HG03196 (cell line): ENCODE measurements around the gene ZNF253.
"Not testable (repeated sequence)": the region's sequence is repeated elsewhere in the genome, so short reads cannot be mapped to it uniquely, and the experiment has no call there.

Source experiments
- ATAC-seq: cut with Tn5 transposase; IDR thresholded peaks from one replicate; pipeline ENCODE4 v1.9.1; 2021; ENCODE audit not compliant: unreplicated experiment

The ZNF253 gene

DNA sequence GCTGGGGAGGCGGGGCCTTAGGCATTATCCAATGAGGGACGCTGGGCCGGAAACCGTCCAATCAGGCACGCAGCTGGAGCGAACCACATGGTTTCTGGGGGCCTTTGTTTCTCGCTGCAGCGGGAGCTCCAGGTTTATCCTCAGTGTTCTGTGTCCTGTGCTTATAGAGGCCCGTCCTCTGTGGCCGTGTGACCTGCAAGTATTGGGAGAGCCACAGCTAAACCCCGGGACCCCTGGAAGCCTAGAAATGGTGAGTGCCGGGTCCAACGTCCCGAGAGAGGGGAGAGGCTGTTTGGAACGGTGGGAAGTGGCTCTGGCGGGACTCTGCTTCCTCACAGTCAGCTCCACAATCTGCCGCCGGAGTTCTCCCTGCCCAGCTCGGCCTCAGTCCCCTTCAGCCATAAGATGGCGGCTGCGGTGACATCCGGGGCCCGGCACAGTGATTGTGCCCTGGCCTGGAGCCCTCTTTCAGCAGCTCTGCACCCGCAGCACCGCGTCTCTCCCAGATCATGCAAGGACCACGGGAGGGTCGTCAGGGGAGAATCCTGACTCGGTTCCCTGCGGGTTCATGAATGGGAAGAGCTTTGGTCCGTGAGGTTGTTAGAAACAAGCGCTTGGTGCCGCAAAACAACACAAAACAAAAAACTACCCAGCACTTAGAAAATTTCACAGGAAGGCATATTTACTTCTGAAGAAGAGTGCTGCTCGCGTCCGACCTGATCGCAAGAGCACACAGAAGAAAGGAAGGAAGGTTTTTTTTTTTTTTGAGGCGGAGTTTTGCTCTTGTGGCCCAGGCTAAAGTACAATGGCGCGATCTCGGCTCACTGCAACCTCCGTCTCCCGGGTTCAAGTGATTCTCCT, at the start of gene ZNF253:
TSS of gene ZNF253 (plus strand) at position 133 of the 861 bp plus-strand sequence. CDS start at position 248, 115 bp downstream.
- ATAC-seq, result peak; percentile 98

- ATAC-seq, result no peak
These were observed 49.0 kb upstream of the ZNF253 start for GRCh38 chr19:19816679-19817078.

GRCh38 chr19:19817357-19817756, 48.3 kb upstream of the ZNF253 start:
- no peak for ATAC-seq

- no peak for ATAC-seq
These were observed 44.8 kb upstream of the ZNF253 start for GRCh38 chr19:19820774-19821320.

DNA sequence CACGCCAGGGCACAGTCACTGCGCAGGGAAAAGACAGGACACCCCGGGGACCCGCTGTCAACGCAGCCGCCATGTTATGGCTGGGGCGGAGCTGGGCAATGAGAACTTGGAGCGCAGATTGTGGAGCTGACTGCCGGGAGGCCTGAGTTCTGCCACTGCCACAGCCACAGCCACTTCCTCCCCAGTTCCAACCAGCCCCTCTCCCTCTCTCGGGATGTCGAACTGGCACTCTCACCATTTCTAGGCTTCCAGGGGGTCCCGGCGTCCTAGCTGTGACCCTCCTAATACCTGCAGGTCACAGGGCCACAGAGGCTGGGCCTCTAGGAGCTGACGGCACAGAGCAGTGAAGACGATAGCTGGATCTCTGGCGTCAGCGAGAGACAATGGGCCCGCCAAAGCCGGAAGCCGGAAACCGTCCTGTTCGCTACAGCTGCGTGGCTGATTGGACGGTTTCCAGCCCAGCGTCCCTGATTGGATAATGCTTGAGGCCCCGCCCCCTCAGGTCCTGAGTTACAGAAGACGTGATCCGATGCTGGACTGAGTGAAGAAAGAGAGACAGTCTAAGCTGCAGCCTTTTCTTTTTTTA, 44.2 kb upstream of the ZNF253 start, which contains the start of gene ZNF506:
TSS of gene ZNF506 (minus strand) at position 385 of the 586 bp plus-strand sequence. CDS start at position 238, 147 bp downstream.
- peak; percentile 90 for ATAC-seq

- not testable (repeated sequence) for ATAC-seq
These were observed 43.7 kb upstream of the ZNF253 start for GRCh38 chr19:19821976-19822375.

- ATAC-seq, result no peak
These were observed 41.8 kb upstream of the ZNF253 start for GRCh38 chr19:19823916-19824315.

DNA sequence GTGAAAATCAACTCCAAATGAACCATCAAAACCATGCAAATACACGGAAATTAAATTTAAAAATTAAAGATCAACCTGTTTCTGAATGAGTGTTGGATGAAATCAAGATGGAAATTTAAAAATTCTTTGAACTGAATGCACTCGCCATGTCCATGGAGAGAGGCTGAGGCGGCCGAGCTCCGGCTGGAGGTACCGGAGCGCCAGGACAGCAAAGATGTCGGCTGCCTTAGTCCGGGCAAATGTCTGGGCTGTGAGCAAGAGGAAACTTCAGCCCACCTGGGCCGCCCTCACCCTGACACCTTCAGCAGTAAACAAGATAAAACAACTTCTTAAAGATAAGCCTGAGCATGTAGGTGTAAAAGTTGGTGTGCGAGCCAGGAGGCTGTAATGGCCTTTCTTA, 38.8 kb upstream of the ZNF253 start:
- no peak for ATAC-seq

- no peak for ATAC-seq
These were observed 30.1 kb upstream of the ZNF253 start for GRCh38 chr19:19835560-19836038.

DNA sequence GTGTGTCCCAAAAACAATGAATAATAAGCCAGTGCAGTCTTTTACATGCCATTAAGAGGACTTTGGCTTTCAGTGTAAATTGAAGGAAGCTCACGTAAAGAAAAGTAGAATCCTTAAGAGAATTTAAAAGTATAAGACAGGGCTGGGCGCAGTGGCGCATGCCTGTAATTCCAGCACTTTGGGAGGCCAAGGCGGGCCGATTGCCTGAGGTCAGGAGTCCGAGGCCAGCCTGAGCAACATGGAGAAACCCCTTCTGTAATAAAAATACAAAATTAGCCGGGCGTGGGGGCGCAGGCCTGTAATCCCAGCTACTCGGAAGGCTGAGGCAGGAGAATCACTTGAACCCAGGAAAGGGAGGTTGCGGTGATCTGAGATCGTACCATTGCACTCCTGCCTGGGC, 17.9 kb upstream of the ZNF253 start:
- ATAC-seq, result no peak

- ATAC-seq, result no peak
These were observed 16.6 kb upstream of the ZNF253 start for GRCh38 chr19:19849056-19849455.

DNA sequence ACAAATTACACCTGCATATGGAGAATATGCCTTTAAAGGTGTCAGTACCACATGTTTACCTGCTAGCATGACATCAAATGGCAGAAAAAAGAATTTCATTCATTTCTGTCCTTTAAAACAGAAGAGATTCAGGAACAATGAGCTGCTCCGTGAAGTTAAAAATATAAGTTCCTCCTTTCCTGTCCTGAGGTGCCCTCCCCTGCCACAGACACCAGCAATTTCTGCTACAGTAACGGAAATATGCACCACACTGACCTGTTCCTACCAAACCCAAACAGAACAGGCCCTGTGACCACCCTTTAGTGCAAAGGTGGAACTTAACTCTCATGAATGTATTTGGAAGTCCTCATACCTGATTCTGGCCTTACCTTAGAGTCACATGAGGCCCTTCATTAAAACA, 13.9 kb upstream of the ZNF253 start:
- not testable (repeated sequence) for ATAC-seq

DNA sequence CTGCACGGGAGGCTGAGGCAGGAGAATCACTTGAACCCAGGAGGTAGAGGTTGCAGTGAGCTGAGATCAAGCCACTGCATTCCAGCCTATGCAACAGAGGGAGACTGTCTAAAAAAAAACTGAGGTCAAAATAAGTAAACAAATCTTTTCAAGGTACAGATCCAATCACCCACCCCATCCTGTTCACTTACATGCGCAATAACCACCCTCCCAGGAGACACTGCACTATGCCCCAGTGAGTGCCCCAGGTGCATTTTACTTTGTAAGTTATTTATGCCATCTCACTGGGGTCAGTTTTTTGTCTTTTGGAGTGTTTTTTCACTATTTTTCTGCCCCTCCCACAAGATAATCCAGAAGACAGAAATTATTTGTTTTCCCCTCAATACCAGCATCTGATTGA, 6.9 kb upstream of the ZNF253 start:
- no peak for ATAC-seq

- no peak for ATAC-seq
These were observed 4.8 kb upstream of the ZNF253 start for GRCh38 chr19:19860756-19861390.

GRCh38 chr19:19866611-19867248, 1.0 kb downstream of the ZNF253 start:
- ATAC-seq, result no peak

- ATAC-seq, result not testable (repeated sequence)
These were observed 4.4 kb downstream of the ZNF253 start for GRCh38 chr19:19870086-19870485.

DNA sequence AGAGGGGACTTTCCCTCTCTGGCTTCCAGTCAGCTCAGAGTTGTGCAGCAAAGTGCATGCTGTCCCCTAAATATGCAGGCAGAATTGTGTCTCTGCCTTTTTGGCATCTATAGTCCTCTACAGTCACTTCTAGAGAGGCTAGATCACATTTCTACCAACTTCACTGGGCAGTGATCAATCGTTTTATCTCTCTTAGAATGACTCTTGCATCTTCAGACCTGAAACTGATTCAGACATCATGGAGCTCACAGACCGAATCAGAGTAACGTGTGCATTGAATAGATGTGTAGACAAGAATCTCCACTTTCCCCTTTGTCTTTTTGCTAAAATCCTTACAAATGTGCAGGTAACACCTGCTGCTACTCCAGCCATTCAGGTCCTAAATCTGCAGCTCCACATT, 6.2 kb downstream of the ZNF253 start:
- ATAC-seq, result no peak

- no peak for ATAC-seq
These were observed 7.7 kb downstream of the ZNF253 start for GRCh38 chr19:19873381-19873780.

DNA sequence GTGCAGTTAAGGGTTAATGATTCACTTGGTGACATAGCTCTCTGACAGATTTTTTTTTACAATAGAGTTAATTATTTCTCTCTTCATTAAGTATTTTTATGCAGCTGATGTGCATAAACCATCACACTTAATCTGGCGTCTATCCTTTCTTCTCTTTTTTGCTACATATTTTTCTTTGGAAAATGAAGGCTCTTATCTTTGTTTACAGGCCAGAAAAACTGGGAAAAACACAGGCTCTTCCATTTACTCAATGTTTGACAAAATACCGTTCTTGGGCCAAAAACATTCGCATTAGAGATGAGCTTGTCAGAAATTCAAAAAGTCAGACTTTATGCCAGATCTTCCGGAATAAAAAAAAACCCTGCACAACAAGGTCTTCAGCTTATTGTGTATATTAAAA, 12.0 kb downstream of the ZNF253 start:
- ATAC-seq, result no peak

GRCh38 chr19:19884583-19884982, 18.9 kb downstream of the ZNF253 start:
- no peak for ATAC-seq
